ENCODE data around the gene CYFIP2. TPM values are rescaled to one million over a fixed set of nuclear protein-coding genes. Genes with fewer than 3 reads are reported as not detected.
"Not testable (repeated sequence)": the region's sequence is repeated elsewhere in the genome, so short reads cannot be mapped to it uniquely, and the experiment has no call there.

CYFIP2 gene
- total RNA-seq, 1 donor from 2014 or later: 28.2 TPM

GRCh38 chr5:157236423-157236822 lies 29.5 kb upstream of the CYFIP2 start:
- Histone ChIP-seq H3K27me3 (ENCODE audit: low read depth) (no peaks in the 10 kb centered on the region), H3K27ac (replicated peaks) (no peak overlapping the region), H3K4me3 (no peak overlapping the region), H3K9me3 (replicated peaks) (no peaks in the 10 kb centered on the region), H3K4me1 (no peaks in the 10 kb centered on the region), H3K36me3 (no peaks in the 10 kb centered on the region)
- TF ChIP-seq, protein P1, sequence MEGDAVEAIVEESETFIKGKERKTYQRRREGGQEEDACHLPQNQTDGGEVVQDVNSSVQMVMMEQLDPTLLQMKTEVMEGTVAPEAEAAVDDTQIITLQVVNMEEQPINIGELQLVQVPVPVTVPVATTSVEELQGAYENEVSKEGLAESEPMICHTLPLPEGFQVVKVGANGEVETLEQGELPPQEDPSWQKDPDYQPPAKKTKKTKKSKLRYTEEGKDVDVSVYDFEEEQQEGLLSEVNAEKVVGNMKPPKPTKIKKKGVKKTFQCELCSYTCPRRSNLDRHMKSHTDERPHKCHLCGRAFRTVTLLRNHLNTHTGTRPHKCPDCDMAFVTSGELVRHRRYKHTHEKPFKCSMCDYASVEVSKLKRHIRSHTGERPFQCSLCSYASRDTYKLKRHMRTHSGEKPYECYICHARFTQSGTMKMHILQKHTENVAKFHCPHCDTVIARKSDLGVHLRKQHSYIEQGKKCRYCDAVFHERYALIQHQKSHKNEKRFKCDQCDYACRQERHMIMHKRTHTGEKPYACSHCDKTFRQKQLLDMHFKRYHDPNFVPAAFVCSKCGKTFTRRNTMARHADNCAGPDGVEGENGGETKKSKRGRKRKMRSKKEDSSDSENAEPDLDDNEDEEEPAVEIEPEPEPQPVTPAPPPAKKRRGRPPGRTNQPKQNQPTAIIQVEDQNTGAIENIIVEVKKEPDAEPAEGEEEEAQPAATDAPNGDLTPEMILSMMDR (IDR thresholded peaks at IDR 0.05; ENCODE audit: borderline replicate concordance): no peak
- intact Hi-C loops (cut with micrococcal nuclease): no loop called here
- DNase-seq: no peak

- DNase-seq: no peak
- Histone ChIP-seq H3K4me1 (no peaks in the 10 kb centered on the region), H3K27me3 (ENCODE audit: low read depth) (no peaks in the 10 kb centered on the region), H3K36me3 (no peaks in the 10 kb centered on the region), H3K4me3 (no peak overlapping the region), H3K9me3 (replicated peaks) (no peaks in the 10 kb centered on the region), H3K27ac (replicated peaks) (no peak overlapping the region)
- intact Hi-C loops (cut with micrococcal nuclease): no loop called here
- TF ChIP-seq, protein P1 (IDR thresholded peaks at IDR 0.05; ENCODE audit: borderline replicate concordance): no peak
Observed at GRCh38 chr5:157241483-157241882, 24.4 kb upstream of the CYFIP2 start.

GRCh38 chr5:157244704-157245103 lies 21.2 kb upstream of the CYFIP2 start:
- intact Hi-C loops (cut with micrococcal nuclease); DNase-seq; H3K27ac ChIP-seq (replicated peaks); H3K4me3 ChIP-seq; H3K27me3 ChIP-seq (ENCODE audit: low read depth); H3K4me1 ChIP-seq; H3K36me3 ChIP-seq; H3K9me3 ChIP-seq (replicated peaks): not testable (repeated sequence)

- no peaks in the 10 kb centered on the region for H3K9me3 ChIP-seq (replicated peaks)
- H3K4me3 ChIP-seq: no peak overlapping the region
- DNase-seq: no peak
- no peaks in the 10 kb centered on the region for H3K27me3 ChIP-seq (ENCODE audit: low read depth)
- intact Hi-C loops (cut with micrococcal nuclease): no loop called here
- H3K36me3 ChIP-seq: no peaks in the 10 kb centered on the region
- H3K4me1 ChIP-seq: no peaks in the 10 kb centered on the region
- TF ChIP-seq, protein P1 (IDR thresholded peaks at IDR 0.05; ENCODE audit: borderline replicate concordance): no peak
- H3K27ac ChIP-seq (replicated peaks): no peak overlapping the region
Observed at GRCh38 chr5:157245476-157245875, 20.4 kb upstream of the CYFIP2 start.

- no peaks in the 10 kb centered on the region for H3K4me1 ChIP-seq
- intact Hi-C loops (cut with micrococcal nuclease): no loop called here
- H3K9me3 ChIP-seq (replicated peaks): no peaks in the 10 kb centered on the region
- TF ChIP-seq, protein P1 (IDR thresholded peaks at IDR 0.05; ENCODE audit: borderline replicate concordance): no peak
- no peaks in the 10 kb centered on the region for H3K36me3 ChIP-seq
- no peak for DNase-seq
- no peak overlapping the region for H3K4me3 ChIP-seq
- H3K27me3 ChIP-seq (ENCODE audit: low read depth): no peaks in the 10 kb centered on the region
- H3K27ac ChIP-seq (replicated peaks): no peak overlapping the region
Observed at GRCh38 chr5:157245886-157246285, 20.0 kb upstream of the CYFIP2 start.

DNA sequence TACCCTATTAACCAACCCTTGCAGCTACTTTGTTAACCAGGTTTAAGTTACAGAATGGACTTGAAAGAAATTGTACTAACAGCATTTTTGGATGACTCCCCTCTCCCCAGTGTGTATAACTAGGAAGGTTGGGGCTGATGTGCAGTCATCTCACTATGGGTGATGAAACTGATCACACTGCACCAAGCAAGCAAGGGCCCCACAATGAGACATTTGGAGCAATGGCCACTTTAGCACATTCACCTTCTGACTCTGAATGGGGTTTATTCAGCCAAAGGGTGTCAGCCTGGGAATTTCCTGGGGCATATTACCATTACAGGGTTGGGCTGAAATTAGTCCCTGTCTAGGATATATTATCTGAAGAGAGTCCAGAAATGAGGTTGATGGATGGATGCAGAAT lies 18.7 kb upstream of the CYFIP2 start:
- Histone ChIP-seq H3K27ac (replicated peaks) (no peak overlapping the region), H3K36me3 (no peaks in the 10 kb centered on the region), H3K4me3 (no peak overlapping the region), H3K4me1 (no peaks in the 10 kb centered on the region), H3K9me3 (replicated peaks) (no peaks in the 10 kb centered on the region), H3K27me3 (ENCODE audit: low read depth) (no peaks in the 10 kb centered on the region)
- TF ChIP-seq, protein P1 (IDR thresholded peaks at IDR 0.05; ENCODE audit: borderline replicate concordance): no peak
- intact Hi-C loops (cut with micrococcal nuclease): no loop called here
- no peak for DNase-seq
